GM12874 (cell line): Measurements from ENCODE around the gene TFR2.
A peak's percentile ranks its signal among the peaks of the same experiment; 100 is the strongest.

Experiments used
- CTCF ChIP-seq: IDR thresholded peaks from 2 replicates; pipeline ENCODE4 v1.5.1; 2011; ENCODE audit warnings: low read depth, mild to moderate bottlenecking, control low read depth, low read length, moderate library complexity; ENCODE audit not compliant: insufficient read depth

TFR2 gene

GRCh38 chr7:100632951-100633717, 8.2 kb downstream of the TFR2 start:
- peak; percentile 57 for TF ChIP-seq CTCF

GRCh38 chr7:100630066-100630465, 11.3 kb downstream of the TFR2 start:
- no peak for TF ChIP-seq CTCF

- peak; percentile 54 for TF ChIP-seq CTCF
These were observed 12.1 kb downstream of the TFR2 start for GRCh38 chr7:100629117-100629716.

DNA sequence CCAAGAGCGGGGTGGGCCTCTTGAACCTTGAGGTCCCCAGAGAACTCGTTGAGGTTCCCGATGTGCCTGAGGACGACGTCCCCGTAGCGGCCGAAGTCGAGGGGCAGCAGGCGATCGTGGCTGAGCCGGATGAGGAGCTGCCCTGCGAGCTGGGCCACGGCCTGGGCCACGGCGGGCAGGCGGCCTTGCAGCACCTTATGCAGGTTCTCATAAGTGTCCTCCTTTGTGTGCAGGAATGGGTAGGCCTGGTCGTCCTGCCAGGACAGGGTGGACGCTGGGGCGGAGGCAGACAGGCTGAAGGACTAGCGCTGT, 14.2 kb downstream of the TFR2 start:
- no peak for TF ChIP-seq CTCF

- no peak for TF ChIP-seq CTCF
These were observed 14.7 kb downstream of the TFR2 start for GRCh38 chr7:100626530-100627237.

GRCh38 chr7:100626055-100626454, 15.3 kb downstream of the TFR2 start:
- TF ChIP-seq CTCF: no peak

DNA sequence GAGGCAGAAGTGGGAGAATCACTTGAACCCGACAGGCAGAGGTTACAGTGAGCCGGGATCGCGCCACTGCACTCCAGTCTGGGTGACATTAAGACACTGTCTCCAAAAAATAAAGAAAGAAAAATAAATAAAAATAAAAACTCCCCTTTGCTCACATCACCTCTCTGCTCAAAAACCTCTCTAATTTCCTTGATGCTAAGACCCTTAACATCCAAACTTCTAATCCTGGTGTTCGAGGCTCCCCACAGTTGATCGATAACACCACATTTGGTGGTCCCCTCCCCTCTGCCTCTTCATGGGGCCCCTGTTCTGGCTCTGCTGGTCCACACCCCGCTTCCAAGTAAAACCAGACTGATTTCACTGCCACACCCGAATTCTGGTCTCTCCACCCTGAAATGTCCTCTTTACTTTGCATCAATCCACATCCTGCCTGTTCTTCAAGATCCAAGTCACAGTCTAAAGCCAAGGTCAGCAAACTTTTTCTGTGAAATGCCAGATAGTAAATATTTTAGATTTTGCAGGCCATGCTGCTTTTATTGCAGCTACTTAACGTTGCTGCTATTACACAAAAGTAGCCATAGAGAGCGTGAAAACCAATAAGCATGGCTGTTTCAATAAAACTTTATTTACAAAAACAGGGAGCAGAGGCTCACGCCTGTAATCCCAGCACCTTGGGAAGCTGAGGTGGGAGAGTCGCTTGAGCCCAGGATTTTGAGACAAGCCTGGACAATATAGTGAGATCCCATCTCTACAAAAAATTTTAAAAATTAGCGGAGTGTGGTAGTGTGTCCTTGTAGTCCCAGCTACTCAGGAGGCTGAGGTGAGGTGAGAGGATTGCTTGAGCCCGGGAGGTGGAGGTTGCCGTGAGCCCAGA, 17.2 kb downstream of the TFR2 start:
- TF ChIP-seq CTCF: no peak
